ENCODE data around the gene PREP. TPM values are rescaled to one million over a fixed set of nuclear protein-coding genes. Genes with fewer than 3 reads are reported as not detected.
"Not testable (repeated sequence)": the region's sequence is repeated elsewhere in the genome, so short reads cannot be mapped to it uniquely, and the experiment has no call there.

PREP gene
- total and polyA plus RNA-seq, 2 experiments from 2014 or later = 28.7 to 67.6 TPM

- Histone ChIP-seq H3K4me3 (no peak overlapping the region), H3K9me3 (ENCODE audit: low read depth) (no peaks in the 10 kb centered on the region), H3K4me1 (ENCODE audit: low read depth) (no peaks in the 10 kb centered on the region), H3K27me3 (no peaks in the 10 kb centered on the region), H3K27ac (no peak overlapping the region), H3K36me3 (no peaks in the 10 kb centered on the region)
- TF ChIP-seq CTCF (IDR thresholded peaks at IDR 0.05; ENCODE audit: low read depth, low read length) = no peak
- no peak for DNase-seq (ENCODE audit: low read depth in 1 of 2, low spot score in 1 of 2)
Observed at GRCh38 chr6:105243487-105243886, 159.4 kb downstream of the PREP start.

- H3K27ac ChIP-seq = no peak overlapping the region
- peaks cover 10% of the 10 kb centered on the region for H3K4me1 ChIP-seq (ENCODE audit: low read depth)
- no peak for TF ChIP-seq CTCF (IDR thresholded peaks at IDR 0.05; ENCODE audit: low read depth, low read length)
- no peaks in the 10 kb centered on the region for H3K36me3 ChIP-seq
- no peak overlapping the region for H3K4me3 ChIP-seq
- H3K27me3 ChIP-seq = no peaks in the 10 kb centered on the region
- no peaks in the 10 kb centered on the region for H3K9me3 ChIP-seq (ENCODE audit: low read depth)
- no peak for DNase-seq (ENCODE audit: low read depth in 1 of 2, low spot score in 1 of 2)
Observed at GRCh38 chr6:105235155-105235554, 167.7 kb downstream of the PREP start.

- not testable (repeated sequence) for H3K36me3 ChIP-seq; H3K4me3 ChIP-seq; H3K27me3 ChIP-seq; DNase-seq (ENCODE audit: low read depth in 1 of 2, low spot score in 1 of 2); H3K9me3 ChIP-seq (ENCODE audit: low read depth); H3K27ac ChIP-seq
- H3K4me1 ChIP-seq (ENCODE audit: low read depth) = peaks cover 21% of the 10 kb centered on the region
Observed at GRCh38 chr6:105231771-105232170, 171.1 kb downstream of the PREP start.

Other genes with a start within 250 kb of the PREP start
- gene POPDC3, start 223.1 kb downstream of the PREP start, total RNA-seq = 49.4 and 53.4 TPM in 2 replicates
- gene POPDC3, start 223.1 kb downstream of the PREP start, polyA plus RNA-seq = 80.0 and 97.0 TPM in 2 replicates

All from cardiac muscle cell (in vitro differentiated cells and primary cell).